HCT116 (cell line): ENCODE measurements around the gene PVR. TPM values are rescaled to one million over a fixed set of nuclear protein-coding genes. Genes with fewer than 3 reads are reported as not detected.

Experiments used
- ATAC-seq: fragments of 200-7000 bp; cut with Tn5 transposase; 2 replicates; pipeline ENCODE4 v1.9.1; 2020; ENCODE audit warnings: mild to moderate bottlenecking, moderate library complexity
- BruUV-seq: library from RNA; stranded (reverse); fragments of 400-500 nt; replicated peaks from 2 replicates; lab custom pipeline; 2021; lab: Mats Ljungman, UMichigan
- CTCF ChIA-PET: fragments of 300-600 bp; sonication (Branson Sonifier 250); formaldehyde crosslinking; loops from one replicate; lab custom pipeline; 2021; ENCODE audit warnings: antibody characterized with exemption; lab: Charles Lee
- POLR2A ChIA-PET: fragments of 300-600, 350-600 bp; sonication (Branson Sonifier 250); formaldehyde crosslinking; loops from one replicate; lab custom pipeline; 2021; ENCODE audit warnings: antibody characterized with exemption; lab: Charles Lee
- RAD21 ChIA-PET, 2 experiments: fragments of 300-600 bp; sonication (Branson Sonifier 250); formaldehyde crosslinking; loops; one replicate each; lab custom pipeline; 2023; ENCODE audit warnings: low total read pairs in 2 of 2; ENCODE audit not compliant: uncharacterized antibody in 2 of 2, unreplicated experiment in 2 of 2, low non-redundant PET in 1 of 2; lab: Charles Lee
- DNase-seq: peaks from one replicate; pipeline ENCODE4 v3.0.0-alpha.2; 2010; ENCODE audit warnings: low read depth, low spot score
- H2AFZ ChIP-seq: fragments of 200-600 bp; shearing (Covaris generic), sonication (generic); 2 replicates; pipeline ENCODE4 v1.6.1; 2017; ENCODE audit warnings: low read depth, mixed run types, mixed read lengths, antibody characterized with exemption, low read length; ENCODE audit not compliant: poor library complexity, severe bottlenecking
- H3K27ac ChIP-seq: 2 replicates; pipeline ENCODE4 v1.5.1; 2012; ENCODE audit warnings: low read depth, low read length
- H3K27me3 ChIP-seq: fragments of 200-600 bp; sonication (generic); 2 replicates; pipeline ENCODE4 v1.6.1; 2016; ENCODE audit warnings: mixed run types, low read length, mixed read lengths; ENCODE audit not compliant: insufficient read depth
- H3K36me3 ChIP-seq, 2 experiments: fragments of 200-500 bp in 1 of 2; fragments of 200-600 bp in 1 of 2; sonication (Bioruptor generic) in 1 of 2; sonication (generic) in 1 of 2; 2 replicates each; pipeline versions ENCODE4 v1.5.1 to v1.6.1; 2014 to 2016; ENCODE audit warnings: low read length in 2 of 2, inconsistent platforms in 1 of 2, mixed read lengths in 1 of 2, mixed run types in 1 of 2; ENCODE audit not compliant: insufficient read depth in 2 of 2, control insufficient read depth in 1 of 2
- H3K4me1 ChIP-seq, 2 experiments: fragments of 200-600 bp in 1 of 2; sonication (generic) in 1 of 2; 2 replicates each; pipeline versions ENCODE4 v1.5.1 to v1.6.1; 2012 to 2017; ENCODE audit warnings: low read length in 2 of 2, inconsistent platforms in 1 of 2, mild to moderate bottlenecking in 1 of 2, mixed read lengths in 1 of 2, mixed run types in 1 of 2, moderate library complexity in 1 of 2; ENCODE audit not compliant: insufficient read depth in 2 of 2, control insufficient read depth in 1 of 2
- H3K4me2 ChIP-seq: fragments of 200-600 bp; sonication (generic); 2 replicates; pipeline ENCODE4 v1.6.1; 2017; ENCODE audit warnings: mixed run types, low read length, mixed read lengths
- H3K4me3 ChIP-seq, 2 experiments: fragments of 200-600 bp in 1 of 2; sonication (generic) in 1 of 2; replicated peaks in 1 of 2; 2 replicates each; pipeline ENCODE4 v1.5.1; 2011 to 2016; ENCODE audit warnings: low read length in 2 of 2, control low read depth in 1 of 2, low read depth in 1 of 2, mild to moderate bottlenecking in 1 of 2, mixed read lengths in 1 of 2, mixed run types in 1 of 2
- H3K79me2 ChIP-seq: fragments of 200-600 bp; sonication (generic); 2 replicates; pipeline ENCODE4 v1.6.1; 2017; ENCODE audit warnings: mild to moderate bottlenecking, mixed run types, low read length, moderate library complexity, mixed read lengths; ENCODE audit not compliant: insufficient read depth
- H3K9ac ChIP-seq: fragments of 200-600 bp; sonication (generic); 2 replicates; pipeline ENCODE4 v1.6.1; 2016; ENCODE audit warnings: low read length, mixed read lengths
- H3K9me2 ChIP-seq: fragments of 200-600 bp; sonication (generic), shearing (Covaris generic); 2 replicates; pipeline ENCODE4 v1.6.1; 2017; ENCODE audit warnings: mixed run types, mild to moderate bottlenecking, moderate library complexity; ENCODE audit not compliant: insufficient read depth
- H3K9me3 ChIP-seq, 2 experiments: fragments of 200-500 bp in 1 of 2; fragments of 200-600 bp in 1 of 2; sonication (Bioruptor generic) in 1 of 2; sonication (generic) in 1 of 2; 2 replicates each; pipeline ENCODE4 v1.6.1; 2014 to 2017; ENCODE audit warnings: low read length in 2 of 2, mixed read lengths in 2 of 2, inconsistent platforms in 1 of 2, low read depth in 1 of 2, mild to moderate bottlenecking in 1 of 2, mixed run types in 1 of 2, moderate library complexity in 1 of 2; ENCODE audit not compliant: control insufficient read depth in 1 of 2, insufficient read depth in 1 of 2
- H4K20me1 ChIP-seq: fragments of 200-600 bp; sonication (generic), shearing (Covaris generic); 2 replicates; pipeline ENCODE4 v1.6.1; 2017; ENCODE audit warnings: mixed run types, mild to moderate bottlenecking, moderate library complexity; ENCODE audit not compliant: insufficient read depth
- ATF3 ChIP-seq: IDR thresholded peaks from 2 replicates; pipeline ENCODE4 v1.6.1; 2012
- CBX3 ChIP-seq: IDR thresholded peaks from 2 replicates; pipeline ENCODE4 v1.6.1; 2012; ENCODE audit warnings: low read depth
- CTCF ChIP-seq, 3 experiments: fragments of 200-600 bp in 1 of 3; sonication (generic) in 1 of 3; IDR thresholded peaks in 2 of 3; conservative IDR thresholded peaks in 1 of 3; 2 replicates each; pipeline ENCODE4 v1.5.1; 2012 to 2017; ENCODE audit warnings: low read depth in 2 of 3, low read length in 2 of 3, antibody characterized with exemption in 1 of 3, borderline replicate concordance in 1 of 3, control low read depth in 1 of 3, mild to moderate bottlenecking in 1 of 3, mixed read lengths in 1 of 3, mixed run types in 1 of 3, moderate library complexity in 1 of 3; ENCODE audit not compliant: insufficient read depth in 1 of 3
- EGR1 ChIP-seq: IDR thresholded peaks from 2 replicates; pipeline ENCODE4 v1.6.1; 2012; ENCODE audit warnings: low read depth
- EZH2phosphoT487 ChIP-seq: fragments of 200-600 bp; IDR thresholded peaks from 2 replicates; pipeline ENCODE4 v1.6.1; 2018; ENCODE audit warnings: antibody characterized with exemption, borderline replicate concordance
- FOSL1 ChIP-seq: IDR thresholded peaks from 2 replicates; pipeline ENCODE4 v1.6.1; 2012; ENCODE audit warnings: low read depth
- POLR2AphosphoS5 ChIP-seq: IDR thresholded peaks from 2 replicates; pipeline ENCODE4 v1.6.1; 2011; ENCODE audit warnings: mild to moderate bottlenecking, low read depth, low read length, moderate library complexity
- RAD21 ChIP-seq: IDR thresholded peaks from 2 replicates; pipeline ENCODE4 v1.6.1; 2012; ENCODE audit warnings: low read depth, mild to moderate bottlenecking
- REST ChIP-seq: IDR thresholded peaks from 2 replicates; pipeline ENCODE4 v1.6.1; 2012; ENCODE audit warnings: low read depth
- SIN3A ChIP-seq: IDR thresholded peaks from 2 replicates; pipeline ENCODE4 v1.6.1; 2012; ENCODE audit warnings: low read depth
- SP1 ChIP-seq: IDR thresholded peaks from 2 replicates; pipeline ENCODE4 v1.6.1; 2012; ENCODE audit warnings: low read depth
- SRF ChIP-seq: IDR thresholded peaks from 2 replicates; pipeline ENCODE4 v1.6.1; 2012; ENCODE audit warnings: low read depth
- TCF7L2 ChIP-seq: IDR thresholded peaks from 2 replicates; pipeline ENCODE4 v1.7.0; 2011; ENCODE audit warnings: borderline replicate concordance, inconsistent platforms; ENCODE audit not compliant: insufficient read depth, insufficient read length; ENCODE audit errors: extremely low read depth
- ZNF274 ChIP-seq: fragments of 200-500 bp; sonication (Bioruptor generic); IDR thresholded peaks from 2 replicates; pipeline ENCODE4 v1.6.1; 2014; ENCODE audit warnings: mild to moderate bottlenecking, low read depth, low read length, inconsistent platforms
- intact Hi-C: fragments of 100-400 bp; cut with micrococcal nuclease; formaldehyde crosslinking; loops from 2 replicates; pipeline ENCODE4 v1.10.0; 2022
- total RNA-seq: library from RNA; stranded (reverse); gene quantifications from one replicate; pipeline ENCODE4 v1.2.1, GENCODE V29; 2021; ENCODE audit not compliant: unreplicated experiment

The PVR gene
- total RNA-seq, 1 experiment from 2014 or later: 62.0 TPM

- Histone ChIP-seq H3K36me3 (no peaks in the 10 kb centered on the region), H3K4me1 (peaks cover 2 to 8% of the 10 kb centered on the region in 2 experiments; a peak in 3 of 4 replicates), H3K4me3 (no peak overlapping the region), H4K20me1 (no peaks in the 10 kb centered on the region), H3K9me3 (no peaks in the 10 kb centered on the region), H3K79me2 (no peaks in the 10 kb centered on the region), H3K27ac (no peak overlapping the region), H3K9ac (no peak overlapping the region), H3K27me3 (no peaks in the 10 kb centered on the region), H3K4me2 (no peak overlapping the region), H3K9me2 (no peaks in the 10 kb centered on the region), H2AFZ (no peak overlapping the region)
- RAD21 ChIA-PET: no interaction called here
- CTCF ChIA-PET: no interaction called here
- no peak for TF ChIP-seq ATF3
- no peak for TF ChIP-seq SP1
- no peak for TF ChIP-seq EGR1
- TF ChIP-seq CBX3: no peak
- no peak for TF ChIP-seq ZNF274
- no peak for TF ChIP-seq SIN3A
- no peak for TF ChIP-seq FOSL1
- no peak for TF ChIP-seq RAD21
- TF ChIP-seq EZH2phosphoT487: no peak
- TF ChIP-seq POLR2AphosphoS5: no peak
- TF ChIP-seq CTCF (IDR thresholded peaks at IDR 0.05 in 2 of 3, conservative IDR thresholded peaks at IDR 0.05 in 1 of 3; ENCODE audit: borderline replicate concordance in 1 of 3, insufficient read depth in 1 of 3, low read depth in 2 of 3, low read length in 2 of 3): no peak
- TF ChIP-seq REST: no peak
- no peak for TF ChIP-seq TCF7L2
- no peak for TF ChIP-seq SRF
- ATAC-seq (no peak), DNase-seq (no peak)
- POLR2A ChIA-PET: interaction anchor here (0.5 kb wide), 1 partner anchor 47 kb away, joined by 5 read pairs; no protein-coding TSS in a partner anchor
- no TSS peak for BruUV-seq
- intact Hi-C loops: no loop called here
Measured at GRCh38 chr19:44700547-44700946, 56.8 kb downstream of the PVR start.
